ENCODE data around the gene LMX1B.

- TF ChIP-seq POLR2A (IDR thresholded peaks at IDR 0.05; ENCODE audit: extremely low read depth, insufficient read length), result no peak
- TF ChIP-seq, protein P1, sequence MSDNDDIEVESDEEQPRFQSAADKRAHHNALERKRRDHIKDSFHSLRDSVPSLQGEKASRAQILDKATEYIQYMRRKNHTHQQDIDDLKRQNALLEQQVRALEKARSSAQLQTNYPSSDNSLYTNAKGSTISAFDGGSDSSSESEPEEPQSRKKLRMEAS (IDR thresholded peaks at IDR 0.05; ENCODE audit: low read depth, low read length), result no peak
Measured at GRCh38 chr9:126678989-126679388, 65.3 kb downstream of the LMX1B start.
